ENCODE data around the gene PSMD2.

GRCh38 chr3:184357248-184358123 is 58.4 kb downstream of the PSMD2 start:
- TF ChIP-seq CTCF (IDR thresholded peaks at IDR 0.05) = no peak
- no peak for TF ChIP-seq POLR2A (IDR thresholded peaks at IDR 0.05)
- TF ChIP-seq POLR2AphosphoS5 (IDR thresholded peaks at IDR 0.05) = no peak
